HG03135 (cell line): Measurements from ENCODE around the gene RBM33.

Source experiments
- ATAC-seq: cut with Tn5 transposase; IDR thresholded peaks from one replicate; pipeline ENCODE4 v1.9.1; 2021; ENCODE audit warnings: mild to moderate bottlenecking, moderate library complexity; ENCODE audit not compliant: unreplicated experiment

RBM33 gene

GRCh38 chr7:155625557-155625956 is 18.9 kb upstream of the RBM33 start:
- ATAC-seq: no peak

DNA sequence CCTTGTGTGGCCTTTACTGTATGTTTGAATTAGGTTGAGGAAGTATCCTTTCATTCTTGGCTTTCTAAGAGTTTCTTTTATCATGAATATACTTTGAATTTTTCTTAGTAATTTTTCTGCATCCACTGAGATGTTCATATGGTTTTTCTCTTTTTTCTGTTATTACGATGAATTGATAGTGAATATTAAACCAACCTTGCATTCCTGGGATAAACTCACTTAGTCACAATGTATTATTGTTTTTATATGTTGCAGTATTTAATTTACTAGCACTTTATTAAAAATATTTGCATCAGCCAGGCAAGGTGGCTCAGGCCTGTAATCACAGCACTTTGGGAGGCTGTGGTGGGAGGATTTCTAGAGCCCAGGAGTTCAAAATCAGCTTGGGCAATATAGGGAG is 15.3 kb upstream of the RBM33 start:
- no peak for ATAC-seq

DNA sequence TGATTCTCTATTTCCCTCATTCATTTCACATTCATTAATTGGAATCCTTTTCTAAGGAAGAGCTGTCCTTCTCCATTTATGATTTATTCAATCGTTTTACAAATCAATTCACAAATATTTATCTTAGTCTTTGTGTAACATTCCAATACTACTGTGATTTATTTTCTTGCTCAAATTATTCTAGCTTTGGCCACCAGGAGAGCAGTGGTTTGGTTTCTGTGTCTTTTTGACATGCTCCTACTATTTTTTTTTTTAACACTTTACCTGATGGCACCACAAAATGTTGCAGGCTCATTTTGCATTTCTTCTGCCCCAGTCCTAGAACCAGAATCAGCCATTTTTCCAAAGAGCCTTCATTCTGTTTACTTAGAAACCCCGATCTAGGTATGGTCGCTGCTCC is 13.3 kb upstream of the RBM33 start:
- ATAC-seq: no peak

- no peak for ATAC-seq
Observed at GRCh38 chr7:155635817-155636216, 8.6 kb upstream of the RBM33 start.

- no peak for ATAC-seq
Observed at GRCh38 chr7:155637155-155637554, 7.3 kb upstream of the RBM33 start.

- no peak for ATAC-seq
Observed at GRCh38 chr7:155638366-155638765, 6.1 kb upstream of the RBM33 start.

- no peak for ATAC-seq
Observed at GRCh38 chr7:155639958-155640520, 4.4 kb upstream of the RBM33 start.

GRCh38 chr7:155640629-155641028 is 3.8 kb upstream of the RBM33 start:
- ATAC-seq: no peak

DNA sequence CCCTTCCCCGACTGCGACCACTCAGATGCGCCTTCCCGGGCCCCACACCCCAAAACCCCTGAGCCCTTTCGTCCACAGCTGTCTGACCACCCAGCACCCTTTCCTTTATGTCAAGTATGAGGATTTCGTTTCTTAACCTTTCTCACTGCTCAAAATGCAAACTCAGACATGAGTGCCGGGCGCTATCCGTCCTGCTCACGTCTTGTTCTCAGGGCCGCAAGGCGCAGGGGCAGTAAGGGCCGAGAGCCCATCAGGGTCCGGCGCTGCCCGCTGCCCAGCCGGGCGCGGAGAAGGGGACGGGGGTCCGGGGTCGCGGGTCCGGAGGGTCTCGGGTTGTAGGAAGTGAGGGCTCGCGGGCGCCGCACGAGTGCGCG is 670 bp upstream of the RBM33 start:
- ATAC-seq: no peak

GRCh38 chr7:155644971-155645509 is 579 bp downstream of the RBM33 start:
- peak; percentile 34 for ATAC-seq

DNA sequence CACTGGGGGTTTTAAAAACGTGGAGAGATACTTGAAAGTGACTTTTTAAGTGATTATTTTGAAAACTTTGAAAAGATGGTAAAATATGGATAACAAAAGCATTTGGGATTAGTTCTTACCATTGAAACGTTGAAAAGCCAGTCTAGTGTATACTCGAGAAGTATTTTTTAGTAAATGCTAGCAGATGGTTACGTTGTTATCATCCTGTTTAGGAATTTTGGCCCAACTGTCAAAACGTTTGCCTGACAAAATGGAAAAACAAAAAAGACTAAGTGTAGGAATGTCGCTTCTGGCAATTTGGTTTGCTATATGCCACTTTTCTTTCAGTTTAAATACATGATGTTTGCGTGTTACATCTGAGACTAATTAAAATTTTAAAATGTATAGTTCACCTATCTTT is 1.2 kb downstream of the RBM33 start:
- no peak for ATAC-seq

DNA sequence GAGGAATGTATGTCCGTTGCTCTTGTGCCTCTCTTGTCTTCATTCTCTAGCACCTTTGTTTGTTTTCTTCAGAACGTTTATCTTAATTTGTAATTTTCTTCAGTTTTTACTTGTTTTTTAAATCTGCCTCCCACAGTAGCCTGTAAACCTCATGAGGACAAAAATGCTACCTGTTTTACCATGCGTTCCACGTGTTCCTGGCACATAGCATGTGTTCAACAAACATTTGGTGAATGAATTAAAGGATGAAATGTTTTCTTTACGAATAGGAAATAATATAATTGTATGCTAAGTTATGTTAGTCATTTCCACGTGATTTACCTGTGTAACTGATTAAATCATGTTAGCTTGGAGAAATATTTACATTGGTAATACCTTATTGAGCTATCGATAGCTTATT is 2.2 kb downstream of the RBM33 start:
- ATAC-seq: no peak

DNA sequence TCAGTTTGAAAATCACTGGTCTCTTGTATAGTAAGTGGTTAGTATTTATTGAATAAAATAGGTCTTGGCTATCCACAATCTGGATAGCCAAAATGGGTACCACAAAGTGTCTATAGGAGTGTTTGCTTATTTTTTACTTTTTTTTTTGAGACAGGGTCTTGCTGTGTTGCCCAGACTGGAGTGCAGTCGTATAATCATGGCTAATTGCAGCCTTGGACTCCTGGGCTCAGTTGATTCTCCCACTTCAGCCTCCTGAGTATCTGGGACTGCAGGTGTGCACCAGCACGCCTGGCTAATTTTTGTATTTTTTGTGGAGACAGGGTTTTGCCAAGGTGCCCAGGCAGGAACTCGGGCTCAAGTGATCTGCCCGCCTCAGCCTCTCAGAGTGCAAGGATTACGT is 2.8 kb downstream of the RBM33 start:
- no peak for ATAC-seq

DNA sequence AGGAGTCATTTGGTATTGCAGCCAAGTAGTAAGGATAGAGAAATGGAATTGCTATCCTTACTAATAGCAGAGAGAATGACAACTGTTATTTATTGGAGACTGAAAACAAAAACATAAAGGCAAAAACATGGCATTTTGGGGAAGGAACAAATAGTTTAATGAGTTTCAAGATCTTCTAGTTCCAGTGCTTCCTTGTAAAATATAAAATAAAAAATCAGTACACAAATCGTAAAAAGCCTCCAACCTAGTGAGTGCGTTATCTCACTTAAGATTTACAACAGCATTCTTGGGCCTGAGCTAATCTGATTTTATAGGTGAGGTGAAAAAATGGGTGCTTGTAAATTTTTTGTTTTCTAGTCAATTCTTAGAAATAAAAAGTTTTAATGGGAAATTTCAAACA is 3.3 kb downstream of the RBM33 start:
- no peak for ATAC-seq

GRCh38 chr7:155648752-155649339 is 4.4 kb downstream of the RBM33 start:
- no peak for ATAC-seq

DNA sequence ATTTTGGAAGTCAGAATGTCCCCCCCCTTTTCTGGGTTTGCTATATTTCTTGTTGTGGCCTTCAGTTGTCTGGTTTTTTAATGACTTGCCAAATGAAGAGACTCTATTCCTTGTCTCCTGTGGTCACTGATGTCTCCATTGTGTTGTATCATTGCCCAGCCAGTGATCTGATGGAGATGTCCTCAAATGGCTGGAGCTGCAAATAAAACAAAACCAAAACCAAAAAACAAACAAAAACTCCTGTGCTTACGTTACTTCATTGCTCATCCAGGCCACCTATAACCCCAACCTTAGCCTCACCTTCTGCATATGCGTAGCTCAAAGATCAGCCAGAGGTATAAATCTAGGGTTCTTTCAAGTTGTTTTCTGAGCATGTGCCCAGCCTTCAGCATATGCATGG is 5.1 kb downstream of the RBM33 start:
- no peak for ATAC-seq

DNA sequence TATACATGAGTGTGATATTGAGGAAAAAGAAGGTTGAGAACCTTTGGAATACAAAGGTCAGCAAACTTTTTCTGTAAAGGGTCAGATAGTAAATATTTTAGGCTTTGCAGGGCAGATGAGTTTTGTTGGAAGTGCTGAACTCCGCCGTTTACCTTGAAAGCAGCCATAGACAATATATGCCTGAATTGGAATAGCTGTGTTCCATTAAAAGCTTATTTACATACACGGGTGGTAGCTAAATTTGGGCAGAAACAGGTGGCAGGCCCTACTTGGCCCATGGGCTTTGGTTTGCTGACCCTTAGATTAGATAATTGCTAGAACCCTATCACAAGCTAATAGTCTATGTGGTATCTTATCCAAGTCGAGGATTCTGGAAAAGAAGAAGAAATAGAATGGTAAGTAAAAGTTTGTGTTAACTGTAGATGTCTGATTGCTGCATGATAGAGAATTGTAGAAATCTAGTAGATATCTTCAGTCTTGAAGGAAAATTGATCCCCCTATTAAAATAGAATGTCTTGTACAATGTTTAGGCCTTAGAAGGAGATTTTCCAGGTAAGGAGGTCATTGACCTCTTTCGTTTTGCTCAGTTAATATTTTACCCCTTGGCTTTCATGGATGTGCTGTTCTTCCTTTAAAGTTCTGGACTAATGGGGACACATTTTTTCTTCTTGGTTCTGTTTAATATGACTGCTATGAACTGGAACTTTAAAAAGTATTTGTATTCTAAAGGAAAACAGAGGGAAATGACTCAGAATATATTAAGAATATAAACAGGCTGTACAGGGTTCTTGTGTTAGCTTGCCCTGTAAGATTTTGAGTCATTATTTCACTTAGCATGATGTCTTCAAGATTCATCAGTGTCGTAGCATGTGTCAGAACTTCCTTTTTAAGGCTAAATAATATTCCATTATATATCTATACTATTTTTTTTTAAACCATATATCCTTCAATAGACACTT is 8.0 kb downstream of the RBM33 start:
- no peak for ATAC-seq

- no peak for ATAC-seq
Observed at GRCh38 chr7:155653803-155654202, 9.3 kb downstream of the RBM33 start.

DNA sequence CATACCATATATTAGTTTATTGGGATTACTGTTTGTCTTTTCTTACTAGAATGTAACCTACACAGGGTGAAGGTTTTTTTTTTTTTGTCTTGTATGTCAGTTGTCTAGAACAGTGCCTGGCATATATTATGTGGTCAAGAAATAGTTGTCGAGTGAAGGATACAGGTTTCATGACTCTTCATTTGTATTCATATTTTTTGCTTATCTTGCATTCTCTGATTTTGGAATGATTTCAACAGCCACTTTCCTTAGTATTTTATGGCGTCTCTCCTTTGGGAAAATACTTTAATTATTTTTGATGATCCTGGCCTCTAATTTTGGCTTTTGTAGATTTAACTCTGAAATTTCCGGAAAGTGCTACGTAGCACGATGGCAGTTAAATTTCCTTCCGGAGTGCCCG is 12.4 kb downstream of the RBM33 start:
- ATAC-seq: no peak

DNA sequence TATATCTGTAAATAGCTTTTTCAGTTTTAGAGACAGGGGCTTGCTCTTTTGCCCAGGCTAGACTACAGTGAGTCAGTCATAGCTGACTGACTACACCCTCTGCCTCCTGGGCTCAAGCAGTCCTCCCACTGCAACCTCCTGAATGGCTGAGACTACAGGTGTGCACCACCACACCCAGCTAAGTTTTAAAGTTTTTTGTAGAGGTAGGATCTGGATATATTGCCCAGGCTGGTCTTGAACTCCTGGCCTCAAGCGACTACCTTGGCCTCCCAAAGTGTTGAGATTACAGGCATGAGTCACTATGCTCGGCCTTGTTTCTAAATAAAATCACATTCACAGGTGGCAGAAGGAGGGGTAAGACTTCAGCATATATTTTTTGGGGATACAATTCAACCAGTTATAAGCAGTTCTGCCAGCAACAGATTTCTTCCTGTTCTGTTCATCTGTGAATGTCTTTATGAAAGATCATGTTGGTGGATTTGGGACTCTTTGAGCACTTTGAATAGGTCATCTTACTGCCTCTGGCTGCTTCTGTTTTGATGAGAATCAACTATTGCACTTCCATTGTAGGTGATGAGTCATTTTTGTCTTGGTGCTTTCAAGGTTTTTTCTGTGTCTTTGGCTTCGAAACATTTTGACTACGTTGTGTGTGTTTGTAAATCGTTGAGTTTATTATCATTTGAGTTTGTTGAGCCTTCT is 15.7 kb downstream of the RBM33 start:
- ATAC-seq: peak; percentile 75

DNA sequence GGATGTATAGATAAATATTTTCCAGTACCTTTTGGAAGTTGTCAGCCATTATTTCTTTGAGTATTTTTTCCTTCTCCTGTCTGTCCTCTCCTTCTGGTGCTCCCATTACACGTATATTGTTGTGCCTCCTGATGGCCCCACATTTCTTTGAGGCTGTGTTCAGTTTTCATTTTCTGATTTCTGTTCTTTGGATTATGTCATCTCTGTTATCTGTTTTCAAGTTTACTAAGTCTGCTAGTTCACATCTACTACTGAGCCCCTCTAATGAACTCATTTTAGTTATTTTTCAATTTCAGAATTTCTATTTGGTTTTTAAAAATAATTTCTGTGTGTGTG is 16.3 kb downstream of the RBM33 start:
- peak; percentile 57 for ATAC-seq
